ENCODE results near the gene IL23A.
"Not testable (repeated sequence)": the region's sequence is repeated elsewhere in the genome, so short reads cannot be mapped to it uniquely, and the experiment has no call there.

IL23A gene

GRCh38 chr12:56346675-56347074, 8.0 kb downstream of the IL23A start:
- DNase-seq (ENCODE audit: low spot score), result no peak
- in situ Hi-C loops (cut with MboI; ENCODE audit: low sequenced_read_pairs, unreplicated experiment), result no loop called here
- TF ChIP-seq CTCF (IDR thresholded peaks at IDR 0.05; ENCODE audit: borderline replicate concordance, control extremely low read depth, extremely low read depth, insufficient read depth, missing control alignments), result no peak

GRCh38 chr12:56347255-56347654, 8.6 kb downstream of the IL23A start:
- in situ Hi-C loops (cut with MboI; ENCODE audit: low sequenced_read_pairs, unreplicated experiment); DNase-seq (ENCODE audit: low spot score): not testable (repeated sequence)

- in situ Hi-C loops (cut with MboI; ENCODE audit: low sequenced_read_pairs, unreplicated experiment), result no loop called here
- TF ChIP-seq CTCF (IDR thresholded peaks at IDR 0.05; ENCODE audit: borderline replicate concordance, control extremely low read depth, extremely low read depth, insufficient read depth, missing control alignments), result no peak
- DNase-seq (ENCODE audit: low spot score), result no peak
Observed at GRCh38 chr12:56348776-56349175, 10.1 kb downstream of the IL23A start.

- in situ Hi-C loops (cut with MboI; ENCODE audit: low sequenced_read_pairs, unreplicated experiment), result no loop called here
- TF ChIP-seq CTCF (IDR thresholded peaks at IDR 0.05; ENCODE audit: borderline replicate concordance, control extremely low read depth, extremely low read depth, insufficient read depth, missing control alignments), result no peak
- no peak for DNase-seq (ENCODE audit: low spot score)
Observed at GRCh38 chr12:56350662-56351061, 12.0 kb downstream of the IL23A start.

- TF ChIP-seq CTCF (IDR thresholded peaks at IDR 0.05; ENCODE audit: borderline replicate concordance, control extremely low read depth, extremely low read depth, insufficient read depth, missing control alignments), result no peak
- no peak for DNase-seq (ENCODE audit: low spot score)
- in situ Hi-C loops (cut with MboI; ENCODE audit: low sequenced_read_pairs, unreplicated experiment), result no loop called here
Observed at GRCh38 chr12:56351325-56351724, 12.6 kb downstream of the IL23A start.

- in situ Hi-C loops (cut with MboI; ENCODE audit: low sequenced_read_pairs, unreplicated experiment), result no loop called here
- DNase-seq (ENCODE audit: low spot score), result no peak
- no peak for TF ChIP-seq CTCF (IDR thresholded peaks at IDR 0.05; ENCODE audit: borderline replicate concordance, control extremely low read depth, extremely low read depth, insufficient read depth, missing control alignments)
Observed at GRCh38 chr12:56358836-56359532, 20.3 kb downstream of the IL23A start.

- in situ Hi-C loops (cut with MboI; ENCODE audit: low sequenced_read_pairs, unreplicated experiment), result no loop called here
- peak; percentile 95 for DNase-seq (ENCODE audit: low spot score)
- TF ChIP-seq CTCF (IDR thresholded peaks at IDR 0.05; ENCODE audit: borderline replicate concordance, control extremely low read depth, extremely low read depth, insufficient read depth, missing control alignments), result no peak
Observed at GRCh38 chr12:56359851-56360767, 21.4 kb downstream of the IL23A start, which contains the start of gene STAT2. Gene STAT2 (minus strand): TSS chr12:56360107. CDS start chr12:56356571, 3,536 bp downstream.

All from GM13976 (cell line).